ENCODE results near the gene CDH13.

The CDH13 gene

GRCh38 chr16:83746611-83747010 lies 1119.8 kb downstream of the CDH13 start:
- TF ChIP-seq GATA2 (IDR thresholded peaks at IDR 0.05; ENCODE audit: low read depth, low read length) (no peak), GATA3 (IDR thresholded peaks at IDR 0.05; ENCODE audit: low read depth, low read length) (no peak)

- no peak for TF ChIP-seq GATA3 (IDR thresholded peaks at IDR 0.05; ENCODE audit: low read depth, low read length)
- no peak for TF ChIP-seq GATA2 (IDR thresholded peaks at IDR 0.05; ENCODE audit: low read depth, low read length)
Observed at GRCh38 chr16:83747936-83748335, 1121.2 kb downstream of the CDH13 start.

GRCh38 chr16:83755391-83755790 lies 1128.6 kb downstream of the CDH13 start:
- no peak for TF ChIP-seq GATA2 (IDR thresholded peaks at IDR 0.05; ENCODE audit: low read depth, low read length)
- TF ChIP-seq GATA3 (IDR thresholded peaks at IDR 0.05; ENCODE audit: low read depth, low read length), result no peak

- TF ChIP-seq GATA3 (IDR thresholded peaks at IDR 0.05; ENCODE audit: low read depth, low read length), result no peak
- no peak for TF ChIP-seq GATA2 (IDR thresholded peaks at IDR 0.05; ENCODE audit: low read depth, low read length)
Observed at GRCh38 chr16:83762141-83762991, 1135.6 kb downstream of the CDH13 start.

- TF ChIP-seq GATA3 (IDR thresholded peaks at IDR 0.05; ENCODE audit: low read depth, low read length) (no peak), GATA2 (IDR thresholded peaks at IDR 0.05; ENCODE audit: low read depth, low read length) (no peak)
Observed at GRCh38 chr16:83762992-83763358, 1136.2 kb downstream of the CDH13 start.

- TF ChIP-seq GATA3 (IDR thresholded peaks at IDR 0.05; ENCODE audit: low read depth, low read length) (no peak), GATA2 (IDR thresholded peaks at IDR 0.05; ENCODE audit: low read depth, low read length) (no peak)
Observed at GRCh38 chr16:83768986-83769385, 1142.2 kb downstream of the CDH13 start.

GRCh38 chr16:83769397-83770008 lies 1142.7 kb downstream of the CDH13 start:
- no peak for TF ChIP-seq GATA3 (IDR thresholded peaks at IDR 0.05; ENCODE audit: low read depth, low read length)
- no peak for TF ChIP-seq GATA2 (IDR thresholded peaks at IDR 0.05; ENCODE audit: low read depth, low read length)

- TF ChIP-seq GATA2 (IDR thresholded peaks at IDR 0.05; ENCODE audit: low read depth, low read length) (no peak), GATA3 (IDR thresholded peaks at IDR 0.05; ENCODE audit: low read depth, low read length) (no peak)
Observed at GRCh38 chr16:83771306-83771942, 1144.7 kb downstream of the CDH13 start.

GRCh38 chr16:83772806-83773205 lies 1146.0 kb downstream of the CDH13 start:
- TF ChIP-seq GATA3 (IDR thresholded peaks at IDR 0.05; ENCODE audit: low read depth, low read length) (no peak), GATA2 (IDR thresholded peaks at IDR 0.05; ENCODE audit: low read depth, low read length) (no peak)

GRCh38 chr16:83774066-83774465 lies 1147.3 kb downstream of the CDH13 start:
- no peak for TF ChIP-seq GATA3 (IDR thresholded peaks at IDR 0.05; ENCODE audit: low read depth, low read length)

- TF ChIP-seq GATA3 (IDR thresholded peaks at IDR 0.05; ENCODE audit: low read depth, low read length) (no peak), GATA2 (IDR thresholded peaks at IDR 0.05; ENCODE audit: low read depth, low read length) (no peak)
Observed at GRCh38 chr16:83776944-83777343, 1150.2 kb downstream of the CDH13 start.

- TF ChIP-seq GATA3 (IDR thresholded peaks at IDR 0.05; ENCODE audit: low read depth, low read length), result peak; percentile 49; the same call in 1 of the 2 replicates
- peak; percentile 90 for TF ChIP-seq GATA2 (IDR thresholded peaks at IDR 0.05; ENCODE audit: low read depth, low read length)
Observed at GRCh38 chr16:83779886-83780285, 1153.1 kb downstream of the CDH13 start.

- TF ChIP-seq GATA3 (IDR thresholded peaks at IDR 0.05; ENCODE audit: low read depth, low read length) (no peak), GATA2 (IDR thresholded peaks at IDR 0.05; ENCODE audit: low read depth, low read length) (no peak)
Observed at GRCh38 chr16:83785455-83785854, 1158.7 kb downstream of the CDH13 start.

GRCh38 chr16:83789642-83790401 lies 1163.1 kb downstream of the CDH13 start:
- TF ChIP-seq GATA2 (IDR thresholded peaks at IDR 0.05; ENCODE audit: low read depth, low read length) (no peak), GATA3 (IDR thresholded peaks at IDR 0.05; ENCODE audit: low read depth, low read length) (no peak)

All from SH-SY5Y (cell line).